HG02943 (cell line): Measurements from ENCODE around the gene EHD1.

ENCODE experiments used
- ATAC-seq: cut with Tn5 transposase; IDR thresholded peaks from one replicate; pipeline ENCODE4 v1.9.1; 2021; ENCODE audit warnings: mild to moderate bottlenecking, low read depth, moderate library complexity; ENCODE audit not compliant: unreplicated experiment

EHD1 gene

DNA sequence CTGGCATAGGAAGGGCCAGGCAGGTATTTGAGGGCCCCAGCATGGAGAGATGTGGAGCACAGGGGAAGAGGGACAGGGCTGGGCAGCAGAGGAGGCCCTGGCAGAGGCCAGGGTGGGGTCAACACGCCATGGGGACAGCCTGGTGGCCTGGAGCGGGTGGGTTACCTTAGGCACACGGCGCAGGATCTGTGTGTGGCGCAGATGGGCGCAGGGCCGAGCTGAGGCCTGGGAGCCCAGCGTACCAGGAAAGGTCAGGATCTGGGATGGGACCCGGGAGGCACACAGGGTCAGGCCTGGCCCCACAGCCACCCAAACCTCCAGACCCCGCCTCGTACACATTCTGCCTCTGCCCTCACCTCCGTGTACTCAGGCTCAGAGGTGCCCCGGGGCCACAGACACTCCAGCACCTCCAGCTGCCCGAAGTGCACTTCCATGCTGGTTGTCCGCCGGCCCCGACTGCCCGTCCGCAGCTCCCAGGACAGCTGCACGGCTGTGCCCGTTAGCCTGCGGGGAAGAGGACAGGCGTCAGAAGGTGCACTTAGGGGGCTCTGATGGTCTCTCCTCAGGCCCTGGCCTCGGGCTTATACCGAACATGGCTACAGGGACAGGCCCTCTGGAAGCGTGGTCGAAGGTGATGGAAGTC is 32.2 kb upstream of the EHD1 start:
- ATAC-seq, result no peak

- ATAC-seq, result no peak
Measured at GRCh38 chr11:64909653-64910343, 31.4 kb upstream of the EHD1 start.

DNA sequence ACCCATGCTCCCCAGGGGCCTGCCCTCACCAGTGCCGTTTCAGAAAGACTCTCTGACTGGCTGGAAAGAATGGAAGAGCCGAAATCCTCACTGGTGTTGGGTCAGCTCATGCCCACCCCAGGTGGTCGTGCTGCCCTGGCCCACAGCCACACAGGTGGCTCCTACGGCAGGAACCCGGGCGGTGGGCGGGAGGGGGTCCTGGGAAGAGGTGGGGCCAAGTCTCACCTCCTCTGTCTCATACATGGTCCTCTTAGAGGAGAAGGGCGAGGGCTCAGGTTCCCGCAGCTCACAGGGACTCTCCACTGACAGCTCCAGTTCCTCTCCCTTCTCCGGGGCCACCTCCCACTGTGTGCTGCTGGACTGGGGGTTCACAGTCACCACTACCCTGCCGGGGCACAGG is 30.3 kb upstream of the EHD1 start:
- ATAC-seq, result no peak

DNA sequence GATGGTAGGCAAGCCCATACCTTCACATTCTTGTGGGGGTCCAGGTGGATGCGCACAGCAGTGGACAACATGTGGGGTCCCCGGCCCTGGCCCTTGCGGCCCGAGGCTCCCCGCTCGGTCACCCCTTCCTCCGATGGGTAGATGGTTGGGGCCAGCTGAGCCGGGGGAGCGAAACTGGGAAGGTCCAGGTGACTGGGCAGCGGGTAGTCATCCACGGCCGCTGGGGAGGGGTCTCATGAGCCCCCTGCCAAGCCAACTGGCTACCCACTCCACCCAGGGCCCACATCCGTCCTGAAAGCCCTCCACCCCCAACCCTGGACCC is 27.9 kb upstream of the EHD1 start:
- ATAC-seq, result no peak

DNA sequence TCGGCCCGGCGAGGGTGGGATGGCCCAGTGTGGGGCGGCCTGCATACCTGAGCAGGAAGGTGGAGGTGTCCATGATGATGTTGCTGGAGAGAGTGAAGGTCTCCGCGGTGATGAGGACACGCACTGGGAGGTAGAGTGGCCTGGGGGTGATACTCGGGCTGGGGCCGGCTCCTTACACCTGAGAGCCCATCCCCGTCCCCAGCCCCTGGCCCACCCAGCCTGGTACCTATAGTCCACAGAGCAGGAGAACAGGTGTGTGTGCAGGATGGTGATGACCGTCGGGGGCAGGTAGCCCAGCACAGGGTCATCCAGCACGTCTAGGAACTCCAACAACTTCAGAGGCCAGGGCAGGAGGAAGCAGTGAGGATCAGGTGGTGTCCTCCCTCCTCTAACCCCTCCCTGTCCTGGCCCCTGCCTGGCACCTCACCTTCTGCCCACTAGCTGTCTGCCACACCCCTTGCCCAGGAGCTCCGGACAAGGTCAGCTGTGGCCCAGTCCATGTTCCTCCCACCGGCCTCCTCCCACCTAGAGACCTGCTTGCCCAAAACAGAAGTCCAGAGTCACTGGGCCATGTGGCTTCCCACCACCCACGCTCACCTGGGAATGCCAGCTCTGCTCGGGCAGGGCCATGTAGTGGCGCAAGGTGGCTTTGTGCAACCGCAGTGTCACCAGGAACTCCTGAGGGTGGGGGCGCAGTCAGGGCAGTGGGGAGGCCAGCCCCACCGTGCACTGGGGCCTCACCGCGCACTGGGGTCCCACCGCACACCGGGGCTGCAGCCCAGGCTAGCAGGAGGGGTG is 27.3 kb upstream of the EHD1 start:
- no peak for ATAC-seq

DNA sequence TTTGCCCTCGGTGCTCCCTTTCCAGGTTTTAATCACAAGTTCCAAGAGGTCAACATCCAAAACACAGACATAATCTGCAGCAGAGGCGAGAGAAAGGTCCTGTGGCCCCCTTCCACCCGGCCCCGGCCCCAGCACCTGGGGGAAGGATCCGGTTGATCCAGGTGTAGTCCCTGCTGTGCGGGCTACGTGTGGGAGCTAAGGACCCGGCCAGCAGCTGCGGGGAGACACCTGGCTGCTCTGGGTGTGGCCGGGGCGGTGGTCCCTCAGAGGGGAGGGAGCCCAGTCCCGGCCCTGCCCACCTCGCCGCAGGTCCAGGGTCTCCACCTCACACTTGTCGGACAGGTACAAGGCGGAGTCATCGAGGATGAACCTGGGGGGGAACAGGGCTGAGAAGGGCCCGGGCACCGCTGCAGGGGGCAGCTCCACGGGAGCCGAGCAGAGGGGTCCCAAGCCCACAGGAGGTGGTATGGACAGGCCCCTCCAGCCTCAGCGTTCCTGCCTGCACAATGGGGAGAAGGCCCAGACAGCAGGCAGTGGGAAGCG is 24.9 kb upstream of the EHD1 start:
- no peak for ATAC-seq

DNA sequence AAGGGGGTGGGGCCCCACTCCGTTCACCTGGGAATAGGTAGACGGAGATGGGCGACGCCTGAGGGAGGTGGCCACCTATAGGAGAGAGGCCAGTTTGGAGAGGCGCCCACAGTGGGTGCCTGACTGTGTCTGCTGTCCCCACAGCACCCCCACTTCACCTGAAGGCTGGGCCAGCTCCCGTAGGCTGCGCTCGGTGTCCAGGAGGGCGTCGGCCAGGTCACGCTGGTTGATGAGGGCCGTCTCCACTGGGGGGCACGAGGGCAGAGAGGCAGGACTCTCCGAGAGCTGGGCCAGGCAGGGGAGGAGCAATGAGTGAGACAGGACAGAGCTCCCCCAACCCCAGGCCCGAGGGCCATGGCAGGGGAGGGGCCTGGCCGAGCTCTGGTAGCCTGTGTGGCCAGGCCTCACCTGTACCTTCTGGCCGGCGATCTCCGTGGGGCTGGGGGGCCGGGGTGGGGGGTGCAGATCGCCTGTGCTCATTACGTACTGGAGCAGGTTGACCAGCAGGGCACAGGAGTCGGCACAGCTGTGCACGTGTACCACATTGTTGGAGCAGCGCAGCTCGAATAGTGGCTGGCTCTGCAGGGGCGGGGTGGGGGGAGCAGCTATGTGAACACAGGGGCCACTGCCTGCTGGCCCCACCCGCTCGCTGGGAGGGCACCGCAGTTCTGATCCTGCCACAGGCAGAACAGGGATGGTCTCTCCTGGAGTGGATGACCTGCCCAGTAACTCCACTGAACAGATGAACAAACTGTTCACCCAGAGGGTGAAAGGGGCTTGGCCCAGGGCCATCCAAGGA is 23.9 kb upstream of the EHD1 start:
- no peak for ATAC-seq

DNA sequence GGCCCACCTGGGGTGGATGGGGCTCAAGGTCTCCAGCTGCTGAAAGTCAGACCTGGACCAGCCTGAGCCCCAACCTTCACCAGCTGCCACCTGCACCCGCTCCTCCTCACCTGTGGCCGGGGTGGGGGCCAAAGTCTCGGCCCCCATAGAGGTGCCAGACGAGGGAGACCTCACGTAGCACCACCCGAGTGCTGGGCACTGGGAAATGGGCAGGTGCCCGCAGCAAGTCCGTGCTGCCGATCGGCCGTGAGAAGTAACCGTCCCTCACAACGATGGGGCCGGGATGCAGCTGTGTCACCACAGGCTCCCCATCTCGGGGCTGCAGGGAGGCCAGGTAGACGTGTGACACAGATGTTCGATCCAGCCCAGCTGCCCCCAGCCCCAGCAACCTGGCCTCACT is 22.4 kb upstream of the EHD1 start:
- ATAC-seq, result no peak

DNA sequence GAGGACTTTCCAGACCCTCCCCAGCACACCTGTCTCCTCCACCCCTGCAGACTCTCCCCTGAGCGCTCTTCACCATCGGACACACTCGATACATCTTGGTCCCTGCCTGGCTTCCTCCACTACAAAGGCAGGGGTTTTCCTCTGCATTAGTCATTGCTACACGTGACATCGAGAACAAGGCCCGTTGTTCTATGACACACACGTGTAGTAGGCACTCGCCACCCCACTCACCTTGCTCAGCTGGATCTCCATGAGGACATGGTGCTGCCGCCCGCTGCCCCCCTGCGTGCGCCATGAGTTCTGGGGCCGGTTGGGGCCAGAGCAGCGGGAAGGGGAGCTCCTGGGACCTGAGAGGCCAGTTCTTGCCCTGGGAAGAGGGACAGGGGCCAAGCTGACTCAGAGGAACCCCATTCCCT is 21.9 kb upstream of the EHD1 start:
- ATAC-seq, result no peak

DNA sequence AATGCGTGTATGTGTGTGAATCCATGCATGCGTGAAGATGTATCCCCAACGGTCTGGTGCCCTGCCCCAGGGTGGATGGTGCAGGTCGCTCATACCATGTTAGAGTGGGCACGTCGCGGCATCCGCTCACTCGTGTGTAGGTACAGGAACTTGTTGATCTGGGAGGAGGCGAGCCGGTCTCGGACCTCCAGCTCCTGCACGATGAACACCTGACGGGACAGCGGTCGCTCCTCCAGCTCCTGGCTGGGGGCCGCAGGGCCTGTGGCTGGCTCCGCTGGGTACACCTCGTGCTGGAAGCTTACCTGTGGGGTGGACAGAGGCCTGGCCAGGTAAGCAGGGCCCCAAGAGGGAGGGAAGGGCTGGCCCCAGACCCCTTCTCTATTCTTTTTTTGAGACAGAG is 20.1 kb upstream of the EHD1 start:
- no peak for ATAC-seq

DNA sequence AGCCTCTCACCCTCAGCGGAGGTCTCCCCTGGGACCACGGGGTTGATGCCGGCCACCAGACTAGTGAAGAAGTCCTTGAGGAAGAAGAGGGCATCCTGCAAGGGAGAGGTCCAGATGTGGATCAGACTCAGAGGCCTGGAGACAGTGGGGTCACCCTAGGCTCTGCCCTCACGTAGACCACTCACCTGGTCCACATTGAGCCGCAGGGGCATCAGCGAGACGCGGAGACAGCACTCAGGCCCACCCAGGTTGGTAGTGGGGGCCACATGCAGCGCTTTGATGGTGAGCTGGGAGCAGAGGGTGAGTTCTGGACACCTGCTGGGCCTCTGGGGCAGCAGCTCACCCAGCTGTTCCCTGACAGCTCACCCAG is 19.6 kb upstream of the EHD1 start:
- ATAC-seq, result no peak

GRCh38 chr11:64897381-64898075 is 19.1 kb upstream of the EHD1 start:
- ATAC-seq, result no peak

GRCh38 chr11:64896448-64897022 is 18.1 kb upstream of the EHD1 start:
- ATAC-seq, result no peak

DNA sequence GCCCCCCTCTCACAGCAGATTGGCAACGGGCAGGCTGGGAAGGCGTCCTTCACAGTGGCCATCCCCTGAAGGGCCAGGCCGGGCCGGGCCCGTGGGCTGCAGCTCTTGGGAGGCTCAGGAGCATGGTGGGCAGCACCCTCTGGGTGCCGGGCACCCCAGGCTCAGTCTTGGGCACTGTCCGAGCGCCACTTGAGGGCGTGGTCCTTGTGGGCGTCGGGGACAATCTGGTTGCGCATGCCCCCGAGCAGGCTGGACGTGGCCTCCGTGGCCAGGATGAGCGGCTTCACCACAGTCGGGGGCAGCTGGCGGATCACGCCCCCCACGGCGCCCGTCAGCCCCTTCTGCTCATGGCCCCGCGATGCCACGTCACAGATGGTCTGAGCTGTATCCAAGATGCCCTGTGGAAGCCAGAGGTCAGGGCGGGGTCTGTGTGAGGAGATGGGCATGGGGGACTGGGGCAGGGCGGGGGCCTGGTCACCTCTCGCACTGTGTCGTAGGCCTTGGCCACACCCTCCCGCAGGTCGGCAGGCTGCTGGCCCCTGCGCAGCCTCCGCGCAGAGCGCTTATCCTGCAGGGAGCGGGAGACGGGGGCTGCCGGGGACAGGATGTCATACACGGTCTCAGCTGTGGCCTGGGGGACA is 16.5 kb upstream of the EHD1 start:
- ATAC-seq, result no peak

DNA sequence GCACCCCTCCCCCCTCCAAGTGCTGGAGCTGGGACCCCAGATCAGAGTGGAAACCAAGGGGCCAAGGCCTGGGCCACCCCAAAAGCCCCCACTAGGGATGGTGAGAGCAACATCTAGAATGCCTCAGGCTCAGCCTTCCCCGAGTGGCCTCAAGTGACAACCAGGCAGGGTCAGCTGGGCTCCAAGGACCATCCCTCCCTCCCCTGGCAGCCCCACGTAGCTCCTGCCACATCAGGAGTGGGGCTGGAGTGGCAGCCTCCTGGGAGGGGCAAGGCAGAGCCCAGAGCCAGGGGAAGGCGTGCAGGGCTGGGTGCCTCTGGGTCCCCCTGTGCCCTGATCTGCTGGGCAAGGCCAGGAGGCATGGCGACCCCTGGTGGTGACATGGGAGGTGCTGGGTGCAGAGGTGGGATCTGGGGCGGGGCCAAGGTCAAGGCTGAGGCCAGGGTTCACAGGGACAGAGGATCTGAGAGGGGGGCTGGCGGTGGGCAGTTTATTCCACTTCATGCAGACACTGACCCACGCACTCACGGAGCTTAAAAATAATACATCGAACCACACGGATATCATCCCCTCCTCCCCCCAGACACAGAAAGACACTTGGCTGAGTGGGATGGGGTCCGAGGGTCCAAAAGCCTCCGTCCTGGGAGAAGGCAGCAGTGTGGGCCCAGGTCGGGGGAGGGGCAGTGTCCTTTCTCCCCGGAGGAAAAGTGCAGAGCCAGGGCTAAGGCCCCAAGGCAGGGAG is 15.8 kb upstream of the EHD1 start:
- ATAC-seq, result no peak

DNA sequence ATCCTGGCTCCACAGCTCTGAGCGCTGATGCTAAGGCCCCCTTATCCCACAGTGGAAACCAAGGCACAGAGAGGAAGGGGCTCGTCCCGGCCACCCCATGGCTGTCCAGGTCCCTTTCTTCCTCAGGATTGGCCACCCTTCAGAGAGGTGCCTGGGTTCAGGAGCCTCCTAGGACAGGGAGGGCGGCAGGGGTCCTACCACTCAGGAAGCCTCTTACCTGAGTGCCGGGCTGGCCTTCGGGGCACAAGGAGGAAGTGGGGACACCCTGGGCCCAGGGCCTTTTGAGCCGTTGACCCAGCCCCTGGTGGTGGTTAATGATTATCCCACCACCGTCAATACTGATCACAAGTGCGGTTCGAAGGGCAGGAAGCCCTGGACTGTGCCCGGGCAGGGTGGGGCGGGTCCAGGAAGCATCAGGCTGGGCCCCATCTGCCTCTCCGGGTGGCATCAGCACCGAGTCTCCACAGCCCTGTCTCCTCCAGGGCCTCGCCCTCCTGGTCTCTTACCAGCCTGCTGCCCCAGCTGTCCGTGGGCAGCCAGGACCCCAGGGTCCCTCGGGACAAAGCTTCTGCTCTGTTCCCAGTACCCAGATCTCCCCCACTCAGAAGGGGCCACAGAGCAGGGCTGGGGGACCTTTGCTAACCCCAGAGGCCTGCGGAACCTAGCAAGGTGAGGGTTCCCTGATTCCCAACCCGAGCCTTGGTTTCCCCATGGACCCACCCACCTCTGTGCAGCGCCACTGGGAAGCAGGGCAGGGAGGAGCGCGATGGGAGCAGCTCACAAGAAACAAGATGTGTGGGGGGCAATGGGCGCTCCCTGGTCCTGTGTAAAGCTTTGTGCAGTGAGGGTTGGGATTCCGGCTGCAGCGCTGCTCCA is 15.0 kb upstream of the EHD1 start:
- peak; percentile 60 for ATAC-seq

GRCh38 chr11:64892838-64893193 is 14.4 kb upstream of the EHD1 start:
- ATAC-seq, result no peak

GRCh38 chr11:64892411-64892831 is 14.0 kb upstream of the EHD1 start:
- no peak for ATAC-seq
